GM03348 (cell line): Measurements from ENCODE around the gene SPECC1L.
"Not testable (repeated sequence)": the region's sequence is repeated elsewhere in the genome, so short reads cannot be mapped to it uniquely, and the experiment has no call there.

Experiments
- DNase-seq: peaks from one replicate; pipeline ENCODE4 v3.0.0; 2012; ENCODE audit warnings: low spot score

The SPECC1L gene

GRCh38 chr22:24245584-24246561, 24.8 kb upstream of the SPECC1L start:
- DNase-seq = peak; percentile 30

GRCh38 chr22:24247011-24247507, 23.6 kb upstream of the SPECC1L start:
- DNase-seq = no peak

- peak; percentile 94 for DNase-seq
Observed at GRCh38 chr22:24247564-24248344, 22.9 kb upstream of the SPECC1L start.

- DNase-seq = not testable (repeated sequence)
Observed at GRCh38 chr22:24248611-24249010, 22.0 kb upstream of the SPECC1L start.

- DNase-seq = not testable (repeated sequence)
Observed at GRCh38 chr22:24249413-24249812, 21.2 kb upstream of the SPECC1L start.

GRCh38 chr22:24251286-24251685, 19.3 kb upstream of the SPECC1L start:
- DNase-seq = not testable (repeated sequence)

GRCh38 chr22:24253126-24253525, 17.5 kb upstream of the SPECC1L start:
- not testable (repeated sequence) for DNase-seq

GRCh38 chr22:24256136-24256535, 14.5 kb upstream of the SPECC1L start:
- not testable (repeated sequence) for DNase-seq

GRCh38 chr22:24256736-24257135, 13.9 kb upstream of the SPECC1L start:
- not testable (repeated sequence) for DNase-seq

- DNase-seq = peak; percentile 33
Observed at GRCh38 chr22:24259459-24259858, 11.2 kb upstream of the SPECC1L start.

- not testable (repeated sequence) for DNase-seq
Observed at GRCh38 chr22:24262185-24262749, 8.4 kb upstream of the SPECC1L start.

- not testable (repeated sequence) for DNase-seq
Observed at GRCh38 chr22:24263479-24263878, 7.2 kb upstream of the SPECC1L start.

GRCh38 chr22:24264329-24264896, 6.2 kb upstream of the SPECC1L start:
- DNase-seq = not testable (repeated sequence)

- DNase-seq = no peak
Observed at GRCh38 chr22:24265734-24266133, 4.9 kb upstream of the SPECC1L start.

- DNase-seq = not testable (repeated sequence)
Observed at GRCh38 chr22:24266495-24266894, 4.1 kb upstream of the SPECC1L start.

- DNase-seq = no peak
Observed at GRCh38 chr22:24271386-24271854, 789 bp downstream of the SPECC1L start.

GRCh38 chr22:24273031-24273430, 2.4 kb downstream of the SPECC1L start:
- not testable (repeated sequence) for DNase-seq

GRCh38 chr22:24273906-24274305, 3.3 kb downstream of the SPECC1L start:
- DNase-seq = not testable (repeated sequence)

GRCh38 chr22:24274696-24275405, 4.2 kb downstream of the SPECC1L start:
- not testable (repeated sequence) for DNase-seq

- DNase-seq = not testable (repeated sequence)
Observed at GRCh38 chr22:24280363-24280762, 9.7 kb downstream of the SPECC1L start.

- no peak for DNase-seq
Observed at GRCh38 chr22:24282401-24282800, 11.8 kb downstream of the SPECC1L start.
